ENCODE data around the gene SV2B. TPM values are rescaled to one million over a fixed set of nuclear protein-coding genes. Genes with fewer than 3 reads are reported as not detected.
A peak's percentile ranks its signal among the peaks of the same experiment; 100 is the strongest.

SV2B gene
- total and polyA plus RNA-seq, 2 donors: 1.2 to 4.5 TPM

- no peaks in the 10 kb centered on the region for H3K36me3 ChIP-seq (ENCODE audit: insufficient read depth)
- no peak overlapping the region for H3K27ac ChIP-seq (ENCODE audit: low read depth)
- H3K4me3 ChIP-seq (ENCODE audit: low read depth, low read length): no peak overlapping the region
- 5% methylated on average over 8 of the region's 8 CpGs for WGBS
- no peaks in the 10 kb centered on the region for H3K4me1 ChIP-seq (ENCODE audit: insufficient read depth)
- DNase-seq (ENCODE audit: extremely low spot score): peak; percentile 45
These were observed 171.6 kb downstream of the SV2B start for GRCh38 chr15:91271565-91272153.

GRCh38 chr15:91275844-91276243 is 175.8 kb downstream of the SV2B start:
- 95% methylated on average over 1 of the region's 1 CpG for WGBS
- Histone ChIP-seq H3K4me3 (ENCODE audit: low read depth, low read length) (no peak overlapping the region), H3K36me3 (ENCODE audit: insufficient read depth) (no peaks in the 10 kb centered on the region), H3K27ac (ENCODE audit: low read depth) (no peak overlapping the region), H3K4me1 (ENCODE audit: insufficient read depth) (no peaks in the 10 kb centered on the region)
- no peak for DNase-seq (ENCODE audit: extremely low spot score)

GRCh38 chr15:91278951-91279350 is 178.9 kb downstream of the SV2B start:
- Histone ChIP-seq H3K27ac (ENCODE audit: low read depth) (no peak overlapping the region), H3K4me1 (ENCODE audit: insufficient read depth) (no peaks in the 10 kb centered on the region), H3K4me3 (ENCODE audit: low read depth, low read length) (no peak overlapping the region), H3K36me3 (ENCODE audit: insufficient read depth) (no peaks in the 10 kb centered on the region)
- 76% methylated on average over 2 of the region's 2 CpGs for WGBS
- DNase-seq (ENCODE audit: extremely low spot score): no peak

GRCh38 chr15:91279486-91279885 is 179.4 kb downstream of the SV2B start:
- no peak for DNase-seq (ENCODE audit: extremely low spot score)
- H3K27ac ChIP-seq (ENCODE audit: low read depth): no peak overlapping the region
- no peaks in the 10 kb centered on the region for H3K4me1 ChIP-seq (ENCODE audit: insufficient read depth)
- WGBS: 46% methylated on average over 4 of the region's 4 CpGs
- H3K36me3 ChIP-seq (ENCODE audit: insufficient read depth): no peaks in the 10 kb centered on the region
- no peak overlapping the region for H3K4me3 ChIP-seq (ENCODE audit: low read depth, low read length)

- H3K36me3 ChIP-seq (ENCODE audit: insufficient read depth): no peaks in the 10 kb centered on the region
- H3K27ac ChIP-seq (ENCODE audit: low read depth): no peak overlapping the region
- no peaks in the 10 kb centered on the region for H3K4me1 ChIP-seq (ENCODE audit: insufficient read depth)
- H3K4me3 ChIP-seq (ENCODE audit: low read depth, low read length): no peak overlapping the region
- no peak for DNase-seq (ENCODE audit: extremely low spot score)
- WGBS: 57% methylated on average over 4 of the region's 4 CpGs
These were observed 181.9 kb downstream of the SV2B start for GRCh38 chr15:91281947-91282346.

- Histone ChIP-seq H3K4me1 (ENCODE audit: insufficient read depth) (no peaks in the 10 kb centered on the region), H3K36me3 (ENCODE audit: insufficient read depth) (no peaks in the 10 kb centered on the region), H3K27ac (ENCODE audit: low read depth) (no peak overlapping the region), H3K4me3 (ENCODE audit: low read depth, low read length) (no peak overlapping the region)
- 19% methylated on average over 1 of the region's 1 CpG for WGBS
- no peak for DNase-seq (ENCODE audit: extremely low spot score)
These were observed 182.4 kb downstream of the SV2B start for GRCh38 chr15:91282486-91282885.

GRCh38 chr15:91283155-91283554 is 183.1 kb downstream of the SV2B start:
- Histone ChIP-seq H3K4me1 (ENCODE audit: insufficient read depth) (no peaks in the 10 kb centered on the region), H3K27ac (ENCODE audit: low read depth) (no peak overlapping the region), H3K36me3 (ENCODE audit: insufficient read depth) (no peaks in the 10 kb centered on the region), H3K4me3 (ENCODE audit: low read depth, low read length) (no peak overlapping the region)
- no peak for DNase-seq (ENCODE audit: extremely low spot score)
- whole genome bisulfite sequencing: 64% methylated on average over 2 of the region's 2 CpGs

- no peaks in the 10 kb centered on the region for H3K36me3 ChIP-seq (ENCODE audit: insufficient read depth)
- no peaks in the 10 kb centered on the region for H3K4me1 ChIP-seq (ENCODE audit: insufficient read depth)
- no peak overlapping the region for H3K4me3 ChIP-seq (ENCODE audit: low read depth, low read length)
- WGBS: 83% methylated on average over 13 of the region's 13 CpGs
- DNase-seq (ENCODE audit: extremely low spot score): no peak
- H3K27ac ChIP-seq (ENCODE audit: low read depth): no peak overlapping the region
These were observed 184.9 kb downstream of the SV2B start for GRCh38 chr15:91284758-91285466.

GRCh38 chr15:91289324-91289723 is 189.3 kb downstream of the SV2B start:
- no peak overlapping the region for H3K27ac ChIP-seq (ENCODE audit: low read depth)
- no peaks in the 10 kb centered on the region for H3K36me3 ChIP-seq (ENCODE audit: insufficient read depth)
- WGBS: 45% methylated on average over 1 of the region's 1 CpG
- H3K4me1 ChIP-seq (ENCODE audit: insufficient read depth): no peaks in the 10 kb centered on the region
- DNase-seq (ENCODE audit: extremely low spot score): no peak
- no peak overlapping the region for H3K4me3 ChIP-seq (ENCODE audit: low read depth, low read length)

- no peaks in the 10 kb centered on the region for H3K36me3 ChIP-seq (ENCODE audit: insufficient read depth)
- WGBS: 94% methylated on average over 6 of the region's 6 CpGs
- H3K27ac ChIP-seq (ENCODE audit: low read depth): no peak overlapping the region
- no peaks in the 10 kb centered on the region for H3K4me1 ChIP-seq (ENCODE audit: insufficient read depth)
- DNase-seq (ENCODE audit: extremely low spot score): no peak
- no peak overlapping the region for H3K4me3 ChIP-seq (ENCODE audit: low read depth, low read length)
These were observed 190.5 kb downstream of the SV2B start for GRCh38 chr15:91290553-91290952.

GRCh38 chr15:91291673-91292072 is 191.6 kb downstream of the SV2B start:
- Histone ChIP-seq H3K36me3 (ENCODE audit: insufficient read depth) (no peaks in the 10 kb centered on the region), H3K4me3 (ENCODE audit: low read depth, low read length) (no peak overlapping the region), H3K27ac (ENCODE audit: low read depth) (no peak overlapping the region), H3K4me1 (ENCODE audit: insufficient read depth) (no peaks in the 10 kb centered on the region)
- DNase-seq (ENCODE audit: extremely low spot score): no peak
- WGBS: 42% methylated on average over 3 of the region's 3 CpGs

- H3K36me3 ChIP-seq (ENCODE audit: insufficient read depth): no peaks in the 10 kb centered on the region
- H3K4me1 ChIP-seq (ENCODE audit: insufficient read depth): no peaks in the 10 kb centered on the region
- WGBS: 43% methylated on average over 1 of the region's 1 CpG
- no peak overlapping the region for H3K4me3 ChIP-seq (ENCODE audit: low read depth, low read length)
- no peak overlapping the region for H3K27ac ChIP-seq (ENCODE audit: low read depth)
- no peak for DNase-seq (ENCODE audit: extremely low spot score)
These were observed 194.3 kb downstream of the SV2B start for GRCh38 chr15:91294344-91294743.

- WGBS: 22% methylated on average over 5 of the region's 5 CpGs
- Histone ChIP-seq H3K4me1 (ENCODE audit: insufficient read depth) (no peaks in the 10 kb centered on the region), H3K4me3 (ENCODE audit: low read depth, low read length) (no peak overlapping the region), H3K27ac (ENCODE audit: low read depth) (no peak overlapping the region), H3K36me3 (ENCODE audit: insufficient read depth) (no peaks in the 10 kb centered on the region)
- no peak for DNase-seq (ENCODE audit: extremely low spot score)
These were observed 194.7 kb downstream of the SV2B start for GRCh38 chr15:91294795-91295194.

GRCh38 chr15:91298101-91298500 is 198.0 kb downstream of the SV2B start:
- H3K36me3 ChIP-seq (ENCODE audit: insufficient read depth): no peaks in the 10 kb centered on the region
- no peak overlapping the region for H3K27ac ChIP-seq (ENCODE audit: low read depth)
- DNase-seq (ENCODE audit: extremely low spot score): no peak
- no peak overlapping the region for H3K4me3 ChIP-seq (ENCODE audit: low read depth, low read length)
- H3K4me1 ChIP-seq (ENCODE audit: insufficient read depth): no peaks in the 10 kb centered on the region
- 73% methylated on average over 6 of the region's 6 CpGs for WGBS

All from urinary bladder (tissue), 4 donors.